ENCODE results near the gene PAPOLB.

The PAPOLB gene

GRCh38 chr7:4842319-4843064 lies 19.3 kb downstream of the PAPOLB start:
- DNase-seq (ENCODE audit: low spot score) (no peak), FAIRE-seq (no peak)

- DNase-seq (ENCODE audit: low spot score) = no peak
- peak; percentile 66 for FAIRE-seq
Measured at GRCh38 chr7:4841836-4842235, 20.0 kb downstream of the PAPOLB start.

- DNase-seq (ENCODE audit: low spot score) = no peak
- FAIRE-seq = no peak
Measured at GRCh38 chr7:4841007-4841784, 20.6 kb downstream of the PAPOLB start.

GRCh38 chr7:4840079-4840501 lies 21.7 kb downstream of the PAPOLB start:
- peak; percentile 50 for FAIRE-seq
- DNase-seq (ENCODE audit: low spot score) = no peak

GRCh38 chr7:4838626-4839334 lies 23.1 kb downstream of the PAPOLB start:
- DNase-seq (ENCODE audit: low spot score) = no peak
- peak; percentile 96 for FAIRE-seq

- FAIRE-seq (no peak), DNase-seq (ENCODE audit: low spot score) (no peak)
Measured at GRCh38 chr7:4837803-4838625, 23.8 kb downstream of the PAPOLB start.

- DNase-seq (ENCODE audit: low spot score) = no peak
- peak; percentile 98 for FAIRE-seq
Measured at GRCh38 chr7:4837041-4837802, 24.6 kb downstream of the PAPOLB start.

- FAIRE-seq = peak; percentile 87
- no peak for DNase-seq (ENCODE audit: low spot score)
Measured at GRCh38 chr7:4836206-4836661, 25.6 kb downstream of the PAPOLB start.

GRCh38 chr7:4835398-4836205 lies 26.2 kb downstream of the PAPOLB start:
- DNase-seq (ENCODE audit: low spot score) (no peak), FAIRE-seq (peak; percentile 84)

- FAIRE-seq (peak; percentile 61), DNase-seq (ENCODE audit: low spot score) (no peak)
Measured at GRCh38 chr7:4834601-4835397, 27.0 kb downstream of the PAPOLB start.

- FAIRE-seq = peak; percentile 85
- peak; percentile 7 for DNase-seq (ENCODE audit: low spot score)
Measured at GRCh38 chr7:4833691-4834600, 27.9 kb downstream of the PAPOLB start.

GRCh38 chr7:4833176-4833575 lies 28.7 kb downstream of the PAPOLB start:
- no peak for DNase-seq (ENCODE audit: low spot score)
- FAIRE-seq = peak; percentile 99

- FAIRE-seq (no peak), DNase-seq (ENCODE audit: low spot score) (no peak)
Measured at GRCh38 chr7:4832711-4833110, 29.1 kb downstream of the PAPOLB start.

- DNase-seq (ENCODE audit: low spot score) (no peak), FAIRE-seq (peak; percentile 66)
Measured at GRCh38 chr7:4831723-4832495, 29.9 kb downstream of the PAPOLB start.

- DNase-seq (ENCODE audit: low spot score) = peak; percentile 85
- no peak for FAIRE-seq
Measured at GRCh38 chr7:4830176-4830575, 31.7 kb downstream of the PAPOLB start.

GRCh38 chr7:4828720-4829383 lies 33.0 kb downstream of the PAPOLB start:
- peak; percentile 84 for FAIRE-seq

More at GRCh38 chr7:4828720-4829383, 33.0 kb downstream of the PAPOLB start:
- DNase-seq (ENCODE audit: low spot score) = no peak
